ENCODE data around the gene ARHGEF25. TPM values are rescaled to one million over a fixed set of nuclear protein-coding genes. Genes with fewer than 3 reads are reported as not detected.

The ARHGEF25 gene
- total and polyA plus RNA-seq, 2 of the 4 experiments (the other 2 are of a cell fraction), result 6.3 to 17.9 TPM

- no peaks in the 10 kb centered on the region for H3K36me3 ChIP-seq (ENCODE audit: control insufficient read depth, insufficient read depth, low read length)
- POLR2A ChIA-PET (ENCODE audit: unreplicated experiment), result interaction anchor here (0.6 kb wide), 1 partner anchor 56 kb away, joined by 3 read pairs; no protein-coding TSS in a partner anchor
- BruUV-seq (replicated peaks), result no TSS peak
- no peak overlapping the region for H2BK20ac ChIP-seq (ENCODE audit: low read depth, low read length)
- H2AK5ac ChIP-seq (ENCODE audit: low read depth, low read length), result no peak overlapping the region
- no peak overlapping the region for H3K9ac ChIP-seq (ENCODE audit: low read depth, low read length)
- H3K4me1 ChIP-seq (ENCODE audit: control insufficient read depth, insufficient read depth, low read length), result no peaks in the 10 kb centered on the region
- H3K4ac ChIP-seq (ENCODE audit: low read depth, low read length), result no peak overlapping the region
- ATAC-seq (ENCODE audit: low read depth), result no peak
- CTCF ChIA-PET, result interaction anchor here (0.7 to 2.0 kb wide), 4 partner anchors 10 to 49 kb away, joined by 3 to 11 read pairs (median 6); partner anchors contain the start of gene B4GALNT1
- H4K91ac ChIP-seq (ENCODE audit: insufficient read depth, low read depth, low read length), result no peak overlapping the region
- H3K27me3 ChIP-seq (ENCODE audit: control insufficient read depth, insufficient read depth, low read length), result peaks cover 36% of the 10 kb centered on the region
- H3K27ac ChIP-seq (ENCODE audit: insufficient read depth, low read length), result no peak overlapping the region
- no peak overlapping the region for H3K14ac ChIP-seq (replicated peaks; ENCODE audit: low read depth, low read length)
- H2AK9ac ChIP-seq (replicated peaks; ENCODE audit: low read depth, low read length, poor library complexity), result no peak overlapping the region
- no peak overlapping the region for H3K18ac ChIP-seq (ENCODE audit: low read depth, low read length)
- no peak overlapping the region for H3K56ac ChIP-seq (ENCODE audit: extremely low read depth, insufficient read depth, low read length)
- no peak overlapping the region for H3K4me2 ChIP-seq (ENCODE audit: low read depth, low read length)
- H3K79me1 ChIP-seq (ENCODE audit: low read depth in 1 of 2, low read length in 2 of 2), result no peaks in the 10 kb centered on the region
- no peaks in the 10 kb centered on the region for H4K20me1 ChIP-seq (ENCODE audit: insufficient read depth, low read length)
- H3K9me3 ChIP-seq (ENCODE audit: control insufficient read depth, insufficient read depth, low read length), result no peaks in the 10 kb centered on the region
- no peak overlapping the region for H3K4me3 ChIP-seq (ENCODE audit: insufficient read depth, low read depth, low read length)
- no peak overlapping the region for H2BK5ac ChIP-seq (ENCODE audit: low read depth, low read length, poor library complexity, severe bottlenecking)
- no peak overlapping the region for H3K23ac ChIP-seq (ENCODE audit: low read depth, low read length)
- intact Hi-C loops (cut with micrococcal nuclease) (loop anchor here (5.0 kb wide), 1 partner anchor 153 kb away; the partner anchor contains the start of gene AGAP2), dilution Hi-C loops (cut with HindIII; ENCODE audit: low sequenced_read_pairs, unreplicated experiment) (no loop called here), in situ Hi-C loops (cut with MboI; ENCODE audit: low sequenced_read_pairs) (loop anchor here (5.0 to 10.0 kb wide), 2 partner anchors 38 to 150 kb away; partner anchors contain the start of gene AGAP2)
- DNase-seq, result no peak
- TF ChIP-seq CHD1 (IDR thresholded peaks at IDR 0.05; ENCODE audit: low read depth, low read length) (no peak), RAD21 (IDR thresholded peaks at IDR 0.05; ENCODE audit: low read length) (no peak), SMC3 (IDR thresholded peaks at IDR 0.05; ENCODE audit: low read depth, low read length) (no peak), RFX5 (IDR thresholded peaks at IDR 0.05; ENCODE audit: low read depth, low read length) (no peak), MAFK (IDR thresholded peaks at IDR 0.05; ENCODE audit: low read depth, low read length) (no peak), USF2 (IDR thresholded peaks at IDR 0.05; ENCODE audit: low read depth, low read length) (no peak)
- no peak overlapping the region for H4K8ac ChIP-seq (ENCODE audit: low read depth in 2 of 2, low read length in 2 of 2)
- H2BK120ac ChIP-seq (ENCODE audit: low read depth, low read length), result no peak overlapping the region
- H4K5ac ChIP-seq (ENCODE audit: low read depth, low read length), result no peak overlapping the region
- no peak overlapping the region for H2BK15ac ChIP-seq (ENCODE audit: low read depth, low read length)
- no peaks in the 10 kb centered on the region for H3K9me1 ChIP-seq (ENCODE audit: insufficient read depth, low read length)
- H2AFZ ChIP-seq (replicated peaks; ENCODE audit: low read length, poor library complexity), result no peak overlapping the region
Observed at GRCh38 chr12:57584690-57585089, 26.5 kb upstream of the ARHGEF25 start.

Measured in IMR-90 (cell line).